Right lobe of liver (tissue), 4 donors: ENCODE results near the gene AMPD2.

Experiments used
- CTCF ChIP-seq, 4 donors: fragments of 200-600 bp in 3 of 4; fragments of 450-650 bp in 1 of 4; IDR thresholded peaks; one replicate each; pipeline versions ENCODE4 v1.5.1 to v1.8.0; 2016 to 2022; ENCODE audit warnings: antibody characterized with exemption in 4 of 4, mild to moderate bottlenecking in 2 of 4
- POLR2A ChIP-seq: fragments of 450-650 bp; IDR thresholded peaks from one replicate; pipeline ENCODE4 v1.6.1; 2017; ENCODE audit warnings: antibody characterized with exemption, mild to moderate bottlenecking
- donor health status: DM: no; HTN: no; CAD: no.
- donor health status: DM: no; HTN: no; CAD: no.
- donor health status: DM: no; HTN: yes; CAD: no.

GRCh38 chr1:109644670-109645069 is 25.0 kb downstream of the AMPD2 start:
- TF ChIP-seq POLR2A (no peak), CTCF (IDR thresholded peaks at IDR 0.05) (no peak)
